HG03521 (cell line): ENCODE data around the gene SLC22A12.
"Not testable (repeated sequence)": the region's sequence is repeated elsewhere in the genome, so short reads cannot be mapped to it uniquely, and the experiment has no call there.

Experiments used
- ATAC-seq: cut with Tn5 transposase; IDR thresholded peaks from one replicate; pipeline ENCODE4 v1.9.1; 2021; ENCODE audit warnings: mild to moderate bottlenecking, moderate library complexity; ENCODE audit not compliant: unreplicated experiment

SLC22A12 gene

GRCh38 chr11:64590763-64591221 lies at the start of gene SLC22A12:
Gene SLC22A12 (plus strand): TSS chr11:64591220. CDS start chr11:64591557, 337 bp downstream.
- no peak for ATAC-seq

DNA sequence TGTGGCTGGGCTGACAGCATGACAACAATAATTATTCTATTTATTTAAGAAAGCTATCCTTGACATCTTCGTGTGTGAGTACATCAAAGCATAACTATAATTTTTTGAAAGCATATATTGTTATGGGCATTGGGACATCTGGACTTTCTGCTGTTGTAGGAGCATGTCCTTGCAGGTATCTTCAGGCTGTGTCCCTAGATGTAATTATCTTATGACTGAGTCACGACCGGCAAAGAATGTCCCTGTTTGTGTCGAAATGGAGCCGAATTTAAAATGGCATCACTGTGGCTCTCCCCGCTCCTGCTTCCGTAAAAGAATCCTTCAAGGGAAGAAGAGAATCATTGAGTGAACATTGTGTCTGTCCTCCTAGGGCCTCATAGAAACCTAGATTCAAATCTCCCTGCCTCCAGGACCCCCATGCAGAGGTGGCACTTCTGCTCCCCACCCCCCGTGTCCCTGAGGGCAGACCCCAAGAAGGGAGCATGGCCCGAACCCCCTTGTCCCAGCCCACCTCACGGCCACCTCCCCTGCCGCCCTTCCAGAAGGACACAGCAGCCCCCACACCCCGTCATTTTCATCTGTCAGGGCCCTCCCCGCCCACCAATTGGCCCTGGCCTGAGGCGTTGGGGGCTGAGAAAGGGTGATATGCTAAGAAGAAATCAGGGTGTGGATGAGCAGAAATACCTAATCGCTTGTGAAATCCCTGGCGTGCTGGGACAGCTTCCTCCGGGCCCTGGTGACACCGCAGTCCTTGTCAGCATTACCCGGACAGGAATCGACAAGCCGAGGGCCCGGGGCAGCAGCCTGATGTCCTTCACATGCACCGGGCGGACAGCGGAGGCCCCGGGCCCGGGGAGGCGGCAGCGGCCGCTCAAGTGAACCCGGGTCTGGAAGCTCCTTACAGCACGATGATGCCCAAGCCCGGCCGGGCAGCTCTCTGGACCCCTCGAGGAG lies 48.6 kb upstream of the SLC22A12 start:
- ATAC-seq = no peak

DNA sequence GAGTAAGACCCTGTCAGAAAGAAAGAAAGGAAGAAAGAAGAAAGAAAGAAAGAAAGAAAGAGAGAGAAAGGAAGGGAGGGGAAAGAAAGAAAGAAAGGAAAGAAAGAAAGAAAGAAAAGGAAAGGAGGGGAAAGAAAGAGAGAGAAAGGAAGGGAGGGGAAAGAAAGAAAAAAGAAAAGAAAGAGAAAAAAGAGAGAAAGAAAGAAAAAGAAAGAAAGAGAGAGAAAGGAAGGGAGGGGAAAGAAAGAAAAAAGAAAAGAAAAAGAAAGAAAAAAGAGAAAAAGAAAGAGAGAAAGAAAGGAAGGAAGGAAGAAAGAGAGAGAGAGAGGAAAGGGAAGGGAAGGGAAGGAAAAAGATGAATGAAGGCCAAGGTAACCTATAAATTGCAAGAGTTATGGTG lies 47.2 kb upstream of the SLC22A12 start:
- ATAC-seq = no peak

DNA sequence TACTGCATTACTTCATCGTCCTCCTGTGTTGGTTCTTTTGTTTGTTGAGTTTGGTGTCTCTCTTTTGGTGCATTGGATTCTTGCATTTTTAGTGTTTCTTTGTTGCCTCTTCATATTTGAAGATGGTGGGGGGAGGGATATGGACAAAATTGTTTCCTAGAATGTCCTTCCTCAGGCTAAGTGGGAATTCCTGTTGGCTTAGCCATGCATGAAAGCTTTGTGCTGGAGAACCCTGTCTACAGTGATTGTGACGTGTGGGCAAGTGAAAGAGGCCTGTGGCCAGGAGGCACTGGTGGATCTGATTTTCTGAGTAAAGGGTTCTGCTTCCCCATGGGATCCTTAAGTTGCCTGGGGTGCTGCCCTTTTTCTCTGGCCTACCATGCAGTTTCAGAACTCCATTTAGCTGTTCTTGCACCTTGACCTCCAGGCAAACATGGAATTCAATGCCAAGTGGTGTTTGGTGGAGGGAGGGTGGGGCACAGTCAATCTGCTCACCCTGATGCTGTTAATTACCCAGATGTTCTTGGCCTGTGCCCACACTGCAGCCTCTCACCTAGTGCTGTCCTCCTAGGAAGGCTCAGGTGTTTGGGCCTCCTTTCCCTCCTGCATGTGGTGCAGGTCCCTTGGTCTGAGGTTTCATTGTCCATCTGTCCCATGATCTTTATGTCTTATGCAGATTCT lies 46.3 kb upstream of the SLC22A12 start:
- no peak for ATAC-seq

- no peak for ATAC-seq
Observed at GRCh38 chr11:64545619-64546018, 45.4 kb upstream of the SLC22A12 start.

GRCh38 chr11:64546176-64546575 lies 44.8 kb upstream of the SLC22A12 start:
- no peak for ATAC-seq

GRCh38 chr11:64546600-64546999 lies 44.4 kb upstream of the SLC22A12 start:
- no peak for ATAC-seq

DNA sequence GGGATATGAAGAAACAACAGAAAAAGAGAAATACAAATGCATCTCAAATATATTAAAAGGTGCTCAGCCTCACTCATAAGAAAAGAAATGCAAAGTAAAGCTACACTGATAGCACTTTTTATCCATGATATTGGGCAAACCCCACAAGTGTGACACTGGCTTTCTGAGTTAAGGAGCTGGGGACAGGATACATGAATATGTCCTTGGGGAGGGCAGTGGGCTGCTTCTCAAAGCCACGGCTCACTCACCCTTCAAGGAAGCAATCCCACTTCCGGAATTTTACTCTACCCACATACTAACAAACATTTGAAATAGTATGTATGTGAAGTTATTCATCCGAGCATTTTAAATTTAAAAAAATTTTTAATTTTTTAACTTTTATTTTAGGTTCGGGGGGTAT lies 41.1 kb upstream of the SLC22A12 start:
- no peak for ATAC-seq

DNA sequence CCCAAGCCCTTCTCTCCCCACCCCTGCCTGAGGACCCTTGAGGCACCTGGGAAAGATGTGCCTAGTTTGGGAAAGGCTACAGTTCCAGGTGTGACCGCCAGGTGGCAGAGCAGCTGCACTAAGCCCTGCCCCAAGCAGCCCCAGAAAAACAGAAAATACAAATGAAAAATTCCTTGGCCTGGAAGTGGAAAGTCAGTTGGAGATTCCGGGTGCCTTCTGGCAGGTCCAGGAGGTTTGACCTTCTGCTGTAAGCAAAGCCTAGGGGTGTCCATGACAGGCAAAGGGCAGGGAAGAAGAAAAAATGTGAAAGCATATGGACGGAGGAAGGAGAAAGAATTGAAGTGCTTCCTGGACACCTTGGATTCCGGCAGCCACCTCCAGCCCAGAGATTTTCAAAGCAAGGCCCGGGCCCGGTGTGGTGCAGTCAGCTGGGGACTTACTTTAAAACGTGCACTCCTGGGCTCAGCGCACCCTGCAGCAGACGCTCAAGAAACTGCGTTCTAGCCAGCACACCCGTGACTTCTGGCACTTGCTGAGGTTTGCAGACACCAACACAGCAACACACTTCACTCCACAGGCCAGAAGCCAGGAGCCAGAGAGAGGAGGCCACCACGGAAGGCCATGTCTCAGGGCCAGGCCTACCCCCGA lies 37.3 kb upstream of the SLC22A12 start:
- no peak for ATAC-seq

DNA sequence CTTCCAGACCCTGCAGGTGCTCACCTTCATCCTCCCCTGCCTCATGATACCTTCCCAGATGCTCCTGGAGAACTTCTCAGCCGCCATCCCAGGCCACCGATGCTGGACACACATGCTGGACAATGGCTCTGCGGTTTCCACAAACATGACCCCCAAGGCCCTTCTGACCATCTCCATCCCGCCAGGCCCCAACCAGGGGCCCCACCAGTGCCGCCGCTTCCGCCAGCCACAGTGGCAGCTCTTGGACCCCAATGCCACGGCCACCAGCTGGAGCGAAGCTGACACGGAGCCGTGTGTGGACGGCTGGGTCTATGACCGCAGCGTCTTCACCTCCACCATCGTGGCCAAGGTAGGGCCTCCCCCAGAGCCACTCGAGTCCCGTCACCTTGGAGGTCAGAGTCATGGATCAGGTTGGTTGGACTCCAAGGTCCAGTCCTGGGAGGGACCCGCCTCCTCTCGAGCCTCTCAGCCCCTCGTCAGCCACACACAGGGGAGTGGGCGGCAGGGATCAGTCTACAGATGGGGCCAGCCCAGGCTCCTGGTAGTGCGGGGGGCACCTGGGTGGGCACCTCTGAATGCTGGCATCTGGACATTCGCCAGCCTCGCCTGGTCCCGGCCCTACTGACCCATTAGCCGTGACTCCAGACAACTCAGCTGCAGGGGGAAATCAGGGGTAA lies 34.8 kb upstream of the SLC22A12 start:
- no peak for ATAC-seq

- no peak for ATAC-seq
Observed at GRCh38 chr11:64556721-64557250, 34.2 kb upstream of the SLC22A12 start.

DNA sequence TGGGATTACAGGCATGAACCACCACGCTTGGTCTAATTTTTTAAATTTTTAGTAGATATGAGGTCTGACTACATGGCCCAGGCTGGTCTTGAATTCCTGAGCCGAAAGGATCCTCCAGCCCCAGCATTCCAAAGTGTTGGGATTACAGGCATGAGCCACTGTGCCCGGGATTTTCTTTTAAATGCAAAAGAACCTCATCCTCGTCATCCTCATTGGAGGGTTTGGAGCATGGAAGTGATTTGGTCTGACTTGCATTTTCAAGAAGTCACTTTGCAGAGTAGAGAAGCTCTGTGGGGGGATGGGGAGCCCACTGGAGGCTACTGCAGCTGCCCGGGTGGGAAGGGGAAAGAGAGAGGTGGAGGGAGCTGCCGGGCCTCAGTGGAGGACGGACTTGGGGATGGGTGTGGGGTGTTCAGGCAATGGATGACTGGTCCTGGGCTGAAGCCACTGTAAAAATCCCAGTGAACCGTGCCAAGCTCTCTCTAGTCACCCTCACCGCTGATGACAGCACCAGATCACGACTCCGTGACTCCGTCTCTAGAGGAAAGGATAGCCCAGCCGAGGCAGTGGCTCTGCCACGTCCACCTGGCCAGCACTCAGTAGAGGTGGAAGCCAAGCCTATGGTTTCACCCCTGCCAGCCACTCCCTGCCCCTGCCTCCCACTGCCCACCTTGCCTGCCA lies 32.8 kb upstream of the SLC22A12 start:
- ATAC-seq = no peak

DNA sequence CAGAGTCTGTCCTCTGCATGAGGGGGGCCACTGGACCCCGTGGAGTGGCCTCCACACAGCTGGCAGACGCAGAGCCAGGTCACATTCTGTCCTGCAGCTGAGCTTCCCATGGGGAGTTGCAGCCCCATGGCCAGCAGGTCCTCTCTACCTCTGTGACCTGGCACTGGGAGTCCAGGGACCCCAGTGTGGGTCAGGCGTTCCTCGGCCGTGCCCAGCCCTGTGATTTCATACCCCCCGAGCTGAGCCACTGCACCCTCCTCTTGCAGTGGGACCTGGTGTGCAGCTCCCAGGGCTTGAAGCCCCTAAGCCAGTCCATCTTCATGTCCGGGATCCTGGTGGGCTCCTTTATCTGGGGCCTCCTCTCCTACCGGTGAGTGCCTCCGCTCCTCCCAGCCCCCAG lies 32.2 kb upstream of the SLC22A12 start:
- ATAC-seq = no peak

- ATAC-seq = no peak
Observed at GRCh38 chr11:64559351-64560138, 31.5 kb upstream of the SLC22A12 start.

DNA sequence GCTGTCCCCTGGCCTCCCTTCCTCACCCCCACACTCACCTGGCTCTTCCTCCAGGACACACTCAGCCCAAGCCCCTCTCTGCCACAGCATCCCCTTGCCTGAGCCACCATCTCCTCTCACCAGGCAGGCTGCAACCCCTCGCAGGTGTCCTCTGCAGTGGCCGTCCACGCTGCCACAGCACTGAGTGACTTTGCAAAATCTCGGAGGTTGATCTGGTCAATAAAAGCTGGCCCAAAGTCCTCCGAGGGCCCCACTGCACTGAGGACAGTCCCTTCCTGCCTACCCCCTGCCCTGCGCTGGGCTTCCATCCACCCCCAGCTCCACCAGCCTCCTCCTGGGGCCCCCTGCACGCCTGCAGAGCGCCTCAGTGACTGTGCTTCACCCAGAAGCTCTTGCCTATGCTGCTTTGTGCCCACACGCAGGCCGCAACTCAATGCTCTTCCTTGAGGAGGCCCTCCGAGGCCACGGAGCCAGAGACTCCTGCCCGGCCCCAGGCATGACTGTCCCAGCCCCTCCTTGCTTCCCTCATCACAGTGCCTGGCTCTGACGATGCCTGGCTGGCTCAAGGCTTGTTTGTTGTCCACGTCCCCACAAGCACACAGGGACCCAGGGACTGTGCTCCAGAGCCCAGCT lies 30.8 kb upstream of the SLC22A12 start:
- no peak for ATAC-seq

DNA sequence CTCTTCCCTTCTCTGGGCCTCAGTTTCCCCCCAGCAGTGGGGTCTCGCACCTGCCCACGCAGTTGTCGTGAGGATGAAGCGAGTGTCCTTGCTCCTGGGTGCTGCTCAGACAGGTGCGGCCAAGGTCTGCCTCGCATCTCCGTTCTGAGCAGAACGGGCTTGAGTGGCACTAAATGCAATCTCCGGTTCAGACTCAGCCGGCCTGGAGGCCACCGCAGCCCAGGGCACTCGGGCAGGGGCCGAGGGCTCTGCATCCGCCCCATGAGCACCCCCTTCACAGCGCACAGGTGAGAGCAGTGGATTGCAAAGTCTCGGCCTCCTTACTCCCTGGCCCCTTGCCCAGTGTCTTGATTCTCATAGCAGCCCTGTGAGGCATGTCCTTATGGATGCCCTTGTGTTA lies 30.1 kb upstream of the SLC22A12 start:
- no peak for ATAC-seq

GRCh38 chr11:64561429-64561828 lies 29.6 kb upstream of the SLC22A12 start:
- ATAC-seq = not testable (repeated sequence)

DNA sequence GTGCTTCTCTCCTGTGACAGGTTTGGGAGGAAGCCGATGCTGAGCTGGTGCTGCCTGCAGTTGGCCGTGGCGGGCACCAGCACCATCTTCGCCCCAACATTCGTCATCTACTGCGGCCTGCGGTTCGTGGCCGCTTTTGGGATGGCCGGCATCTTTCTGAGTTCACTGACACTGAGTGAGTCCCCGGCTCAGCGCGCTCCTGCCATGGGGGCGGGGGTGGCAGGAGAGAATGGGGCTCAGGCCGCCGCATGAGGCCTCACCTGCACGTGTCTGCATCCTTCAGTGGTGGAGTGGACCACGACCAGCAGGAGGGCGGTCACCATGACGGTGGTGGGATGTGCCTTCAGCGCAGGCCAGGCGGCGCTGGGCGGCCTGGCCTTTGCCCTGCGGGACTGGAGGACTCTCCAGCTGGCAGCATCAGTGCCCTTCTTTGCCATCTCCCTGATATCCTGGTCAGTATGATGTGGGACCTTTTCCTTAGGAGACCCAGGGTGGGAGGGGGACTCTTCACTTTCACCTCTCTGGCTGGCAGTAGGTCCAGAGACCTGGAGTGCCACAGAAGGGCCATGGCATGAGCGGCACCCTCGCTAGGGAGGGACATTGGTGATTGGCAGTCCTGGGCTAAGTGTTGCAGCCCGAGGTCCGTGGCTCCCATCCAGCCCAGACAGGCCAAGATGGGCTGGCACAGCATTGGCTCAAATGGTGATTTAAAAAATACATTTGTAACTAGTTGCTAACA lies 28.9 kb upstream of the SLC22A12 start:
- ATAC-seq = no peak
